NT2/D1 (cell line): ENCODE data around the gene TMEM79.

Experiments
- SUZ12 ChIP-seq: IDR thresholded peaks from 2 replicates; pipeline ENCODE4 v1.6.1; 2011; ENCODE audit not compliant: insufficient read length, insufficient read depth; ENCODE audit errors: extremely low read depth
- YY1 ChIP-seq: IDR thresholded peaks from 2 replicates; pipeline ENCODE4 v1.6.1; 2011; ENCODE audit not compliant: insufficient read length, insufficient read depth
- ZNF274 ChIP-seq: IDR thresholded peaks from 2 replicates; pipeline ENCODE4 v1.6.1; 2011; ENCODE audit warnings: mild to moderate bottlenecking, low read depth, low read length

GRCh38 chr1:156270314-156270713 is 13.8 kb upstream of the TMEM79 start:
- TF ChIP-seq YY1 (no peak), ZNF274 (no peak), SUZ12 (no peak)
